GM21723 (cell line): Measurements from ENCODE around the gene MICALL1.

Experiments
- ATAC-seq: cut with Tn5 transposase; IDR thresholded peaks from one replicate; pipeline ENCODE4 v1.9.1; 2021; ENCODE audit warnings: mild to moderate bottlenecking, moderate library complexity; ENCODE audit not compliant: unreplicated experiment

The MICALL1 gene, protein sequence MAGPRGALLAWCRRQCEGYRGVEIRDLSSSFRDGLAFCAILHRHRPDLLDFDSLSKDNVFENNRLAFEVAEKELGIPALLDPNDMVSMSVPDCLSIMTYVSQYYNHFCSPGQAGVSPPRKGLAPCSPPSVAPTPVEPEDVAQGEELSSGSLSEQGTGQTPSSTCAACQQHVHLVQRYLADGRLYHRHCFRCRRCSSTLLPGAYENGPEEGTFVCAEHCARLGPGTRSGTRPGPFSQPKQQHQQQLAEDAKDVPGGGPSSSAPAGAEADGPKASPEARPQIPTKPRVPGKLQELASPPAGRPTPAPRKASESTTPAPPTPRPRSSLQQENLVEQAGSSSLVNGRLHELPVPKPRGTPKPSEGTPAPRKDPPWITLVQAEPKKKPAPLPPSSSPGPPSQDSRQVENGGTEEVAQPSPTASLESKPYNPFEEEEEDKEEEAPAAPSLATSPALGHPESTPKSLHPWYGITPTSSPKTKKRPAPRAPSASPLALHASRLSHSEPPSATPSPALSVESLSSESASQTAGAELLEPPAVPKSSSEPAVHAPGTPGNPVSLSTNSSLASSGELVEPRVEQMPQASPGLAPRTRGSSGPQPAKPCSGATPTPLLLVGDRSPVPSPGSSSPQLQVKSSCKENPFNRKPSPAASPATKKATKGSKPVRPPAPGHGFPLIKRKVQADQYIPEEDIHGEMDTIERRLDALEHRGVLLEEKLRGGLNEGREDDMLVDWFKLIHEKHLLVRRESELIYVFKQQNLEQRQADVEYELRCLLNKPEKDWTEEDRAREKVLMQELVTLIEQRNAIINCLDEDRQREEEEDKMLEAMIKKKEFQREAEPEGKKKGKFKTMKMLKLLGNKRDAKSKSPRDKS

DNA sequence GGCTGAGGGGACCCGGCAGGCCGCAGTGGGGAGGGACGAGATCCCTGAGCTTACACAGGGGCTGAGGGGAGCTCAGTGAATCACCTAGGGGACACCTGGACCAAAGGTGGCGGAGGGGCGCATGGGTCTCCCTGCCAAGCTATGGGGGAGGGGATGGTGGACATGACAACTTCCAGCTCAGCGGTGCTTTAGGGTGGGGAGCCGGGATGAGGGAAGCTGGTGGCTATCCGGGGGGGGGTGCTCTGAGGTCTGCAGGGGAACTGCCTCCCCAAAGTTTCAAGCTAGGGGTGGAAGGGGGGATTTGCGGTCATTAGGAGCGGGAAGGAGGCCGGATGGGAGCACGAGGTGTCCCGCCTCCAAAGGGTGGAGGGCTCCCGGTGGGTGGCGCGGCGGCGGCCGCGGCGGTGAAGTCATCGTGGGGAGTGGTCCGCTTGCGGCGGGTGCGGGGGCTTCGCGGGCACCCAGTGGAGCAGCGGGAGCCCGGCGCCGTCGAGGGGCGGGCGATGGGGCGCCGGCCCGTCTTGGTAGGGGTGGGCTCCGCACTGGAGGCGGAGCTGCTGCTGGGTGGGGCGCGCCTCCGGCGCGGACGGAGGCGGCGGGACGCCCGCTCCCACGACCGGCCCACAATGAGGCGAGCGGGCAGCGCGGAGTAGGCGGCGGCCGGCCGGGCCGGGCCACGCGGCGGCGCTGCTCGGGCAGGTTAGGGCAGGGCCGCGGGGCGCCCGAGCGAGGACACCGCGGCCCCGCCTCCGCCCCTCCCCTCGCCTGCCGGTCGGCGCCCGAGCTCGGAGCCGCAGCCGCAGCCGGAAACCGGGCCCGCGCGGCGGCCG lies at the start of gene MICALL1:
Gene MICALL1, plus strand, starts transcription at position 764 of the 830 bp plus-strand sequence. CDS start 126 bp downstream, outside the sequence.
- ATAC-seq, result peak; percentile 82

GRCh38 chr22:37860796-37861421 lies 45.2 kb upstream of the MICALL1 start:
- no peak for ATAC-seq

GRCh38 chr22:37862570-37863325 lies 43.3 kb upstream of the MICALL1 start:
- no peak for ATAC-seq

DNA sequence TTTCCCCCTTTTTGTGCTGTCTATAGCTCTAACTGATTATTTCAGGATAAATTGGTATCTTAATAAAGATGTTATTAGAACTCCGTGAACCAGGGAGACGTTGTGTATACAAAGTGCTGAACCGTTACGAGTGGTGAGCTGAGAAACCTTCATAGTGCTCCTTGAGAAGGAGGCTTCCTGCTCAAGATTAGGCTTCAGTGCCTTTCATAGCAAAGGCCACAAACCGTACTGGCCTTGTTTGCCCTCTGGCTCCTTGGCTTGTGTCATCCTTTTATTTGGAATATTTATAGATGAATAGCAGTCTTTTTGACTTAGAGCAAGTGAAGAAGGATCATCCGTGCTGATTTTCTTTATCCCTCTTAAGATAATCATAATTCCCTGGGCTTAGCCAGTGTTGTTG lies 40.6 kb upstream of the MICALL1 start:
- no peak for ATAC-seq

GRCh38 chr22:37870273-37870672 lies 35.8 kb upstream of the MICALL1 start:
- no peak for ATAC-seq

GRCh38 chr22:37880668-37881440 lies 25.2 kb upstream of the MICALL1 start:
- ATAC-seq, result no peak

GRCh38 chr22:37884420-37884819 lies 21.7 kb upstream of the MICALL1 start:
- ATAC-seq, result no peak

DNA sequence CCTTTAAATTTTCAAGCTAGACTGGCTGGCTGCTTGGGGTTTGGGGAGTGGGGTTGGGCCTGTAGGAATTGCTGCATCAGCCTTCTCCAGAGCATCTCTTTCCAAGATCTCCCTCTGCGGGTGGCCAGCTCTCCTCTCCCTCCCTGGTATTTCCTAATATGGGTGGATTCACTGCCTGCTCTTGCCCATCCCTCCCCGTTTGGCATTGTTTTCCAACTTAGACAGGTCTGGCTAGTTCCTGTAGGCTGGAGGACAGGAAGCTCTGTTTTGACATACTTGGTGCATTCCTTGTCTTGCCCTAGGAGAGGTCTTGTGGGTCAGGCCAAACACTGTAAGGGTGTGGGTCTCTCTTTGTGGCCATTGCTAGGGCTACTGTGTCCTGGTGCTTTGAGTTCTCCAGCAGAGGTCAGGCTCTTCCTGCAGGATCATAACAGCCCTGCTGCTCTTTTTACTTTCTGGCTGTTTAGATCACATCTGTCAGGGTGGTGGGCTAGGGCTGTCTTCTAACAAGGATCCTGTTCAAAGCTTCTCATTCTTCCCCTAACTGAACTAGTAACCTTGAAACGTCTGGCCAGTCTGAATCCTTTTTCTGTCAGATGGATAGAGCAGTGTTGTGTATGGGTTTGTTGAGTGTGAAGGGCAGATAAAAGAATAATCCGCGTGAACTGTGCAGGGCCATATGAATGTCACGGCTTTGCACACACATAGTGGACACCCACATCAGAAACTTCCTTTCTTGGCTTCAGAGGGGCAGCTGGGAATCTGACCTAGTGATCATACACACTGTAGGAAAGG lies 18.3 kb upstream of the MICALL1 start:
- ATAC-seq, result no peak

DNA sequence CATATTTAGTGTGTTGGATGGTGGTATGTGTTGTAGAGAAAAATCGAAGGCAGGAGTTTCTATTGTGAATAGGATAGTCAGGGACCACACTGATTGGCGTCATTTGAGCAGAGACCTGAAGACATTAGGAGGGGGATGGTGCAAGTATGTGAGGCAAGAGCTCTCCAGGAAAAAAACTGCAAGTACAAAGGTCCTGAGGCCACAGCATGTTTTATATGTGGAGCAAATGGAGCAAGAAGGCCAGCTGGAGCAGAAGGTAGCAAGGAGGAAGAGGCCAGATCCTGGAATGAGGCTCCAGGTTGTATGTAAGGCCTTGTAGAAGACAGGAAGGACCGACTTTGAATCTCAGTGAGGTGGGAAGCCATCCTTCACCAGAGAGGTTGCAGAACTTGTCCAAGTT lies 14.2 kb upstream of the MICALL1 start:
- ATAC-seq, result no peak

DNA sequence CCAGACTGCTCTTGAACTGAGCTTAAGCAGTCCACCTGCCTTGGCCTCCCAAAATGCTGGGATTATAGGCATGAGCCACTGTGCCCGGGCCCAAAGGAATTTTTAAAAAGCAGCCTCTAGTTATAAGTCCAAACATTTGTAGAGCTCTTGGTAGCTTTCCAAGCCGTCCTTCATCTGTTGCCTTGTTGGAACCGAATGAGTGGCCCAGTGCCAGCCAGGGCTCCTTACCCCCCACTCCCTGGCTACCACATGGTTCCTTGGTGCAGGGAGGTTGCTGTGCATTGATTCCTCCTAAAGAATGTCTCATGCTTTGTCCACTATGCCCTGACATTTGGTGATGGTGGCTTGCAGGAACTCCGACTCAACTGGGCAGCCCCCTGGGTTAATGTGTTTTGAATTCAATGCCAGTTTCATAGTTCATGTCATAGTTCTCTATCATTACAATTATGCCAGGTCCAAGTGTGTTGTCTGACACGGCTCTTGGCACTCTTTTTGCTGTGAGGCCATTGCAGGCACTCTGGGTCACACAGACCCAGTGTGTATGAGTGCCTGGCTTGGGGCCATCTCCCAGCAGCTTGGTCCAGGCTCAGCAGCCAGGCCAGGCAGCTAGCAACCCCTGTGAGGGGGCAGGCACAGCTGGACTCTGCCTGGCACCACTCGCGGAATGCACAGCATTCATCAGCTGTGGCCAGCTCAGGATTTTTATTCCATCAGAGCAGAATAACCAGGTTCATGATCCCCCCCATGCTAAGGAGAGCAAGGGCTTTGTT lies 13.3 kb upstream of the MICALL1 start:
- no peak for ATAC-seq

GRCh38 chr22:37893583-37893983 lies 12.5 kb upstream of the MICALL1 start:
- no peak for ATAC-seq

DNA sequence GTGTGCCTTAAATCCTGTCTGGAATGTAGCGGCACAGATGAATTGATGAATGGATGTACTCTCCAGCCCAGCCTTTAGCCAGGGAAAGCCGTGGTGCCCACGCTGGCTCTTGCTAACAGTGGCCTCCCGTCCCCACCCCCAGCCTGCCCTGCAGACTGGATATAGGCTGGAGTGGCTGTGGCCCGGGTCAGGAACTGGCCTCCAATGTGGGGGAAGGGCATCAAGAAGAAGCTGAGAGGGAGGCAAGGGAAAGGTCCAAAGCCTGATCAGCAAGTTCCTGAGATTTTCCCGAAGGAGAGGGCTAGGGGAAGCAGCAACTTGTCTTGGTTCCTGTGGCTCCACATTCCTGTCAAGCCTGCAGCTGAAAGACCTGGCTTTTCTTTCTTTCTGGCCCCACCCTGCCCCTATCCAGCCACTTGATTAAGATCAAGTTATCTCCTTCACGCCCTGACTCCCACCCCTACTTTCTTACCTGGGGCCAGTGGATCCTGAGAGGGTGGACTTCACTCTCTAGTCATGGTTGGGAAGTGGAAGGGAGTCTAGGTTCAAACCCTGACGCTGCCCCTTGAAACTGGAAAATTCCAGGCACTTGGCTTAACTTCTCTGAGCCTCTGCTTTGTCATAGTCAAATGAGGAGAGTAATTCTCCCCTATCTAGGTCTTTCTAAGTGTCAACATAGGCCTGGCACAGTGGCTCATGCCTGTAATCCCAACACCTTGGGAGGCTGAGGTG lies 11.0 kb upstream of the MICALL1 start:
- no peak for ATAC-seq

- ATAC-seq, result no peak
Measured at GRCh38 chr22:37896181-37896592, 9.9 kb upstream of the MICALL1 start.

DNA sequence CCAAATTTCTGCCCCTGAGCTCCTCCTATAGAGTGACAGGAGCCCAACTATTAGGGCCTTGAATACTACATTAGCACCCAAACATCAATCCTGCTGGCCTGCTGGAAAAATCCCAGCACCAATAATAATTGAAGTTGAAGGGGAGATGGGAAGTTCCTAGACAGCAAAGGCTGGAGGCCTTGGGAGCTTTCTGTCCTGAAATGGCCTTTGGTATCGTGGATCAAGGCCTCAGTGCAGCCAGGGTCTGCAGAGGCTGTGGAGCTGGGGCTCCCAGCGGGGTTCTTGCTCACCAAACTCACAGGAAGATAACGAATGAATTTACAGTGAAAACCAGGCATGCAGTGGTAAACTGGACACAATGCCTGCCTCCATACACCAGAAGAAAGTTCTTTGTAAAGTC lies 9.2 kb upstream of the MICALL1 start:
- ATAC-seq, result no peak

DNA sequence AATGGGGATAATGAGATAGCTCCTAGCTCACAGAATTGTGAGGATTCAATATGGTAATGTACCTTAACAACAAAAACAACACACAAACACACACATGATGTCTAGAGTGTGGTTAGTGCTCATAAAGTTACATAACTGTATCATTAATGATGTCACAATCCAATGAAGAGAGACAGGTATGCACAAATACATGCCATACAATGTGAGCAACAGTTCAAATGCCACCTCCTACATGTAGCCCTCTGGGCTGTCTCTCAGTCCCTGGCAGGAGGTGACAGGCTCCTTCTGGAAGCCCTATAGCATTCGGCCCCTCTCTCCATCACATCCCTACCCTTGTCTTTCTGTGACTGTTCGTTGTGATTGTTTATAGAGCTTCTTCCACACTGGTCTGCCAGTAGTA lies 8.3 kb upstream of the MICALL1 start:
- no peak for ATAC-seq

GRCh38 chr22:37898441-37899181 lies 7.5 kb upstream of the MICALL1 start:
- ATAC-seq, result no peak
